Stimulated activated CD4-positive, alpha-beta T cell treated with anti-CD3 and anti-CD28 coated beads, TNF-alpha, amount 100 ng/mL, for 24 hours (primary cell): Measurements from ENCODE around the gene HLA-DQA2.
A peak's percentile ranks its signal among the peaks of the same experiment; 100 is the strongest.
"Not testable (repeated sequence)": the region's sequence is repeated elsewhere in the genome, so short reads cannot be mapped to it uniquely, and the experiment has no call there.

Source experiments
- DNase-seq, 3 experiments: peaks; one replicate each; pipeline ENCODE4 v3.0.0-alpha.2; 2020; ENCODE audit warnings: low read depth in 3 of 3

HLA-DQA2 gene

DNA sequence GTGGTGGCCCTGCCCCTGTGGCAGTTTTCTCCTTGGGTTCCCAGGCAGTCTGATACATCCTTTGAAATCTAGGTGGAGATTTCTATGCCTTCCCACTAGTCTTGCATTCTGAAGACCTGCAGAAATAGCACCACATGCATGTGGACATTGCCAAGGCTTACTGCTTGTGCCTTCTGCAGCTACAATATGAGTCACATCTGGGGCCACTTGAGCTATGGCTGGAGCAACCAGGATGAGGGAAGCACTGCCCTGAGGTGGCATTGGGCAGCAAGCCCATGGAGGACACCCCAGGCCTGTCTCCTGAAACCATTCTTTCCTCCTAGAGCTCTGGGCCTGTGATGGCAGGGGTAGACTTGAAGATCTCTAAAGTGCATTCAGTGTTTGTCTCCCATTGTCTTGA lies 37.8 kb downstream of the HLA-DQA2 start:
- DNase-seq, result no peak

GRCh38 chr6:32782923-32783322 lies 41.7 kb downstream of the HLA-DQA2 start:
- not testable (repeated sequence) for DNase-seq

DNA sequence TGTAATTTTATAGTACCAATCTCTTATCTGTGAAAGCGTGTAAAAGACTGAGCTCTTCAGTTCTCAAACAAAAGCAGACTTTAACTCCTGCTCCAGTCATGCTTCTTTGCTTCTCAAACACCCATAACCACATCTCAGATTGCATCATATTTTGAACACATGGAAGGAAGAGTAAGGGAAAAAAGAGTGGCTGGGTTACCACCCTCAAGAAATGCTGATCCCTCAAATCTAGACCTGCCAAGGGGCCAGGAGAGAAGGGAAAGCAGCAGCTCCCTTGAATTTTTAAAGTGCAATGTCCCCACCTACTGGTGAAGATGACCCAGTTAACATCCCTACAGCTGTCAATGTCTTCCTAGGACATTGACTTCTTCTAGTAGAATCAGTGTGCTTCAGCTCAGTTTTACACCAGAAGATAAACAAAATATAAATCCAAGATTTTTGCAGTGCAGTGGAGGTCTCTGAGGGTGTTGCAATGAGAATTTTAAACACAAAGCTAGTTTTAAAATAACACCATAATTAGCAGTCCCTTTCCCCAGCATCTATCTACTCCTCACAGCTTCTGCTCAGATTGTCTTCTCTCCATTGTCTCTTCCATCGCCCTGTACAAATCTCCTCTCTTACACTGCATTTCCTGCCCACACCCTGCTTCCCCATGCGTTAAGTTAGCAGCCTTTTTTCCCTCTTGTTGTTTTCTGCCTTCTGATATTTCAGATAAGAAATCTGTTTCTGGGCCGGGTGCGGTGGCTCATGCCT lies 44.8 kb downstream of the HLA-DQA2 start:
- peak in 1 of 3 experiments; percentile 7 for DNase-seq

- no peak for DNase-seq
These were observed 49.1 kb downstream of the HLA-DQA2 start for GRCh38 chr6:32790306-32790705.

- DNase-seq, result no peak
These were observed 51.8 kb downstream of the HLA-DQA2 start for GRCh38 chr6:32792901-32793435.

DNA sequence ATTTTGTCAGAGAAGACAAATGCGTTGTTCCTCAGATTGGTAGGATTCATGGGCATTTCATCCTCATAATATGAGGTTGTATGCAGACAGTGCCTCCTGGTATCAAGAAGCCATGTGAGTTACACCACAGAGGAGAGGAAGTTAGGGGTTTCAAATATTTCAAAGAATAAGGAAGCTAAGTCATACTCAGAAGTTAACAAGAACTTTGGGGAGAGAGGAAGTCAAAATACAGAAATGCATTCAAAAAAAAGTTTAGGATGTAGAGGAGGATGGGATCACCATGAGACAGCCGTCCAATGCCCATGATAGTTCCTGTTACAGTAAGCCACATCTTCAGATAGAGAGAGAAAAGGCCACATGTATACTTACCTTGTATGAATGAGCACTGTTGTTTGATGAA lies 53.3 kb downstream of the HLA-DQA2 start:
- no peak for DNase-seq
